ENCODE measurements around the gene RABGAP1L. TPM values are rescaled to one million over a fixed set of nuclear protein-coding genes. Genes with fewer than 3 reads are reported as not detected.
"Not testable (repeated sequence)": the region's sequence is repeated elsewhere in the genome, so short reads cannot be mapped to it uniquely, and the experiment has no call there.

The RABGAP1L gene
- total RNA-seq, 1 experiment from 2014 or later, result 29.3 TPM

GRCh38 chr1:174497478-174497877 lies 338.2 kb downstream of the RABGAP1L start:
- no peak overlapping the region for H3K4me3 ChIP-seq (replicated peaks in 1 of 2; ENCODE audit: low read depth in 1 of 2, low read length in 2 of 2)
- no peak for DNase-seq (ENCODE audit: low read depth, low spot score)
- TF ChIP-seq ZNF274 (IDR thresholded peaks at IDR 0.05; ENCODE audit: low read depth, low read length), result no peak
- no peak for TF ChIP-seq SIN3A (IDR thresholded peaks at IDR 0.05; ENCODE audit: low read depth)
- no peak for TF ChIP-seq RAD21 (IDR thresholded peaks at IDR 0.05; ENCODE audit: low read depth)
- no peak for TF ChIP-seq CEBPB (IDR thresholded peaks at IDR 0.05; ENCODE audit: low read depth)
- no peak for TF ChIP-seq ATF3 (IDR thresholded peaks at IDR 0.05)
- TF ChIP-seq ELF1 (IDR thresholded peaks at IDR 0.05; ENCODE audit: borderline replicate concordance, low read depth), result no peak
- no peak for TF ChIP-seq REST (IDR thresholded peaks at IDR 0.05; ENCODE audit: low read depth)
- no peak for TF ChIP-seq POLR2A (IDR thresholded peaks at IDR 0.05; ENCODE audit: borderline replicate concordance, extremely low read depth, insufficient read depth, insufficient read length)
- no TSS peak for BruUV-seq (replicated peaks)
- no peak overlapping the region for H3K9ac ChIP-seq (ENCODE audit: low read length)
- H3K27me3 ChIP-seq (ENCODE audit: insufficient read depth, low read length), result no peaks in the 10 kb centered on the region
- H2AFZ ChIP-seq (ENCODE audit: low read depth, low read length, poor library complexity, severe bottlenecking), result no peak overlapping the region
- POLR2A ChIA-PET, result no interaction called here
- no peak overlapping the region for H3K27ac ChIP-seq (ENCODE audit: low read depth, low read length)
- no peaks in the 10 kb centered on the region for H3K9me3 ChIP-seq (ENCODE audit: control insufficient read depth in 1 of 2, insufficient read depth in 1 of 2, low read depth in 1 of 2, low read length in 2 of 2)
- no peaks in the 10 kb centered on the region for H3K79me2 ChIP-seq (ENCODE audit: insufficient read depth, low read length)
- intact Hi-C loops (cut with micrococcal nuclease), result no loop called here
- H3K4me2 ChIP-seq (ENCODE audit: low read length), result no peak overlapping the region
- H3K4me1 ChIP-seq (ENCODE audit: control insufficient read depth in 1 of 2, insufficient read depth in 2 of 2, low read length in 2 of 2), result no peaks in the 10 kb centered on the region
- ATAC-seq, result no peak
- CTCF ChIA-PET, result no interaction called here
- H3K36me3 ChIP-seq (ENCODE audit: control insufficient read depth in 1 of 2, insufficient read depth in 2 of 2, low read length in 2 of 2), result no peaks in the 10 kb centered on the region
- H3K9me2 ChIP-seq (ENCODE audit: insufficient read depth), result no peaks in the 10 kb centered on the region
- no peaks in the 10 kb centered on the region for H4K20me1 ChIP-seq (ENCODE audit: insufficient read depth)
- RAD21 ChIA-PET (ENCODE audit: low non-redundant PET in 1 of 2, low total read pairs in 2 of 2, uncharacterized antibody in 2 of 2, unreplicated experiment in 2 of 2), result no interaction called here

GRCh38 chr1:174516755-174517154 lies 357.4 kb downstream of the RABGAP1L start:
- H3K4me3 ChIP-seq (replicated peaks in 1 of 2; ENCODE audit: low read depth in 1 of 2, low read length in 2 of 2); H4K20me1 ChIP-seq (ENCODE audit: insufficient read depth); POLR2A ChIA-PET; H3K9ac ChIP-seq (ENCODE audit: low read length); H3K4me2 ChIP-seq (ENCODE audit: low read length); H3K9me3 ChIP-seq (ENCODE audit: control insufficient read depth in 1 of 2, insufficient read depth in 1 of 2, low read depth in 1 of 2, low read length in 2 of 2); H3K36me3 ChIP-seq (ENCODE audit: control insufficient read depth in 1 of 2, insufficient read depth in 2 of 2, low read length in 2 of 2); ATAC-seq; RAD21 ChIA-PET (ENCODE audit: low non-redundant PET in 1 of 2, low total read pairs in 2 of 2, uncharacterized antibody in 2 of 2, unreplicated experiment in 2 of 2); CTCF ChIA-PET; H3K27me3 ChIP-seq (ENCODE audit: insufficient read depth, low read length); H3K4me1 ChIP-seq (ENCODE audit: control insufficient read depth in 1 of 2, insufficient read depth in 2 of 2, low read length in 2 of 2); H3K9me2 ChIP-seq (ENCODE audit: insufficient read depth); DNase-seq (ENCODE audit: low read depth, low spot score); intact Hi-C loops (cut with micrococcal nuclease); H2AFZ ChIP-seq (ENCODE audit: low read depth, low read length, poor library complexity, severe bottlenecking); H3K79me2 ChIP-seq (ENCODE audit: insufficient read depth, low read length); H3K27ac ChIP-seq (ENCODE audit: low read depth, low read length); BruUV-seq (replicated peaks): not testable (repeated sequence)

All from HCT116 (cell line).